GM18498 (cell line): Measurements from ENCODE around the gene MPPED1.

Experiments
- ATAC-seq: cut with Tn5 transposase; IDR thresholded peaks from one replicate; pipeline ENCODE4 v1.9.1; 2021; ENCODE audit warnings: mild to moderate bottlenecking, moderate library complexity; ENCODE audit not compliant: unreplicated experiment

MPPED1 gene

DNA sequence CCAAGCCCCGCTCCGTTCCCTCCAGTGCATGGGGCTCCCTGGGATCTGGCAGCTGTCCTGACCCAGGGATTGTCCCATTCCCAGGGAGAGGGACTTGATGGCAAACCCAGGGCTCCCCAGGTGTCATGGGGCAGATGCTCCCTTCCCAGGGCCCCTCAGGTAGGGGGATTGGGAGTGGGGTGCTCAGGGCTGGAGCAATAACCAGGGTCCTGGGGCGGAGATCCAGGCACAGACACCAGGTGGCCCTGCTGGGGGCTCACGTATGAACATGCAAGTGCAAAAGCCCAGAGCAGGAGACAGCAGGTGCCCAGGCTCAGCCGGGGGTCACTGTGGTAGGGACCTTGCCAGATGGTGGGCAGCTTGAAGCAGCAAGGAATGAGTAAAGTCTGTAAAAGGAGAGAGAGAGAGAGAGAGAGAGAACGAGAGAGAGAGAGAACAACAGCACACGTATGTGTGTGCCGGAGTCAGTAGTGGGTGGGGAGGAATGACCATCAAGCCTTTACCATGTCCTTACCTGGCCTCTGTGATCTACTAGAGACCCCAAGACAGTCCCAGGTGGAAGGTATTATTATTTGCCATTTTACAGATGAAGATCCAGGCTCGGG, 19.3 kb upstream of the MPPED1 start:
- no peak for ATAC-seq

DNA sequence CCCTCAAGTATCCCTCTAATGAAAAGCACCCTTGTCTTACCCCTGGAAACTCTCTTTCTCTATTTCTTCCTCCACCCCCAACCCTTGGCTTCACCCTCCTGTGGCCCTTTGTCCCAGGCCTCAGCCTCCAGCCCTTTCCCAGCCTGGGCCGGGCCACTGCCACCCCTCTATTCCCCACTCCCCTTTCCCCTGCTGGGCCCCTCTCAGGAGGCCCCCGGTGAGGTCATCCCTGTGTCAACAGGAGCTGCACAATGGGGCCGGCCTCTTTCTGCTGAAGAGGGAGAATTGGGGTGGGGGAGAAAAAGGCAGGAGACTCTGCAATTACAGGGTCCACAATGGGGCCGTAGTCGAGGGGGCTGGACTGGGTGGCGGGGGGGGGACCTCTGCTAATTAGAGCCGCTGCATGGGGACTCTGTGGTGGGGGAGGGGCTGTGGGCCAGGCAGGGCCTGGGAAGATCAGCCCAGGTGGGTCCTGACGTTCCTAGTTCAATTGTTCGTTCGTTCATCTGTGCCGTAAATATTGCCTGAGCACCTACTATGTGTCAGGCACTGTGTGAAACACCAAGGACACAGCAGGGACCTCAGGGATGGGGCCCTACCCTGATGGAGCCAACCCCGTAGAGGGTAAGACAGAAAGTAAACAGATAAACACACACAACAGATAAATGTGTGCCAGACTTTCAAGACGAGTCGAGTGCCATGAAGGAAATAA, 18.5 kb upstream of the MPPED1 start:
- ATAC-seq, result no peak

GRCh38 chr22:43393844-43394474, 17.9 kb upstream of the MPPED1 start:
- ATAC-seq, result no peak

GRCh38 chr22:43395086-43395695, 16.6 kb upstream of the MPPED1 start:
- no peak for ATAC-seq

DNA sequence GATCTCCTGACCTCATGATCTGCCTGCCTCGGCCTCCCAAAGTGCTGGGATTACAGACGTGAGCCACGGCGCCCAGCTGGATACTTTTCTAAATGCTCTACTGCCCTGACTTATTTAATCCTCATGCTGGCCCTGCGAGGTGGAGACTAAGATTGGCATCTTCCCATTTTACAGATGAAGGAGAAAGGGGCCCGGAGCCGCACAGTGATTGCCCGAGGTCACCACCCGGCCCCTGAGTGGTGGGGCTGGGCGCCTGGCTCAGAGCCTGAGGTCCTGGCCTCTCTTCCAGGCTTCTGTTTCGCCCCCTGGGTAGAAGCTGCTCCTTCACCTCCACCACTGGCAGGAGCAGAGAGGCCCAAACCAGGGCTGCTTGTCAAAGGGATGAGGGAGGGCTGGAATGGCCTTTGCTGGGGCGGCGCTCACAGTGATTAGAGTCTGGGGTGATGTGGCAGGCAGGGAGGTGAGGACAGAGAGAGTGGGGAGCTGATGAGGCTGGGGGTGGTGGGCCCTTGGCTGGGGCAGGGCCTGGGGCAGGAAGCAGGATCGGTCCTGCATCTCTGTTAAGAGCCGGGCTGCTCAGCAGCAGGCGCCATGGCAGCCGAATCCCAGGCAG, 15.4 kb upstream of the MPPED1 start:
- no peak for ATAC-seq

- ATAC-seq, result no peak
These were observed 14.8 kb upstream of the MPPED1 start for GRCh38 chr22:43396934-43397457.

- no peak for ATAC-seq
These were observed 14.0 kb upstream of the MPPED1 start for GRCh38 chr22:43397766-43398165.

DNA sequence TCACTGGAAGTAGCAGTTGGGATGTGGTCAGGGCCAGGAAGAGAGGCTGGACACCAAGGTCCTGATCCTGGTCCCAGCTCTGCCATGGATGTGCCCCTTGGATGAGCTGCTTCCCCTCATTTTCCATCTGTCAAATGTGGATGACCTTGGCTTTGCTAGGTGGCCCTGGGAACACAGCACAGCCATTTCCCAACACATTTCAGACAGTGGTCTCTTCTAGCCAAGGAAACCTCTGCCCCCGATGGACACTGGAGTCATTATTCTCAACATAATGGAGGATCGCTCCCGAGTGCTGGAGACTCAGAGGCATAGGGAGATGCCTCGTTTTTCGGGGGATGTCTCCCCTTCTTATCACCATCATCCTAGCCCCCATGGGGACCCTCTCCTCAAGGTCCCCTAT, 13.6 kb upstream of the MPPED1 start:
- no peak for ATAC-seq

- ATAC-seq, result no peak
These were observed 12.9 kb upstream of the MPPED1 start for GRCh38 chr22:43398910-43399309.

DNA sequence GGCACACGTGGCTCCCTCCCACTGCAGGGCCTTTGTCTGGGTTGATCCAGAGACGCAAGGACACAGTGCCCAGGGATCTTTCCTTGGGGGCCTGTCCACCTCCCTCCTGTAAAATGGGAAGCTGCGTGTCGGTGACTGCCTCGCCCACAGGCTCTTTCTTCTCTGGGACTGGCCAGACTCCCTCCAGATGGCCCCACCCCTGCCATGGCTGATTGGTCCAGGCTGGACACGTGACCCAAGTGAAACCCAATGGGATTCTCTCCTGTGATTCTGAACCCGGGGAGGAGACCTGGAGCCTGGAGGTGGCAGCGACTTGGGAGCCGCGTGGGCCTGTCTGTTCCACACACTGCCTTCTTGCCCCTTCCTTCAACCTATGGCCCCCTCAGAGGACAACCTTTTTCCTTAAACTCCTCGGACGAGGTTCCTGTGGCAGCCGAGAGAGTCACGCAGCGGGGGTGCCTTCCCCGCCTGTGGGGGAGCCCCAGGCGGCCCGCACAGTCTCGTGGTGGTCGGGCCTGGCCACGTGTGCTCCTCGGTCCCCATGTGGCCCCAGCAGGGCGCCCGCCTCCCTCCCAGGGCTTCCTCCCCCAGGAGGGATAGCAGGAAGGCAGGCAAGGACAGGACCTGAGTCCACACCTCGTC, 12.4 kb upstream of the MPPED1 start:
- no peak for ATAC-seq

- ATAC-seq, result no peak
These were observed 11.8 kb upstream of the MPPED1 start for GRCh38 chr22:43399980-43400358.

DNA sequence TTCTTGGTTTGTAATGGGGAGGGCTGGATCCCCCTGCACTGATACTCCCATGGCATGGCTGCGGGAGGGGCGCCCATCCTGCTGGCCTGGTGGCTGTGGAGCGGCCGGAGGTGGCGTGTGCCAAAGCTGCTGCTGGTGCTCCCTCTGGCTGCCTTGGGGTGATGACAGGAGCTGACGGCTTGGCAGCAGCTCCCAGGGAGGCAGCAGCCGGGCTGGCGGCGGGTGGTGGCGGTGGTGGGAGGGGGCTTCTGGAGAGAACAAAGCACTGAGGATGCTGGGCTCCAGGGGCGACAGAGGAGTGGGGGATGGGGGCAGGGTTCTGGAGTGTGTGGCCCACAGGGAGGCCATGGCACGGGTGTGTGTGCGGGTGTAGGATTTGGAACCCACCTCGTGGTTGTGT, 11.4 kb upstream of the MPPED1 start:
- ATAC-seq, result no peak

DNA sequence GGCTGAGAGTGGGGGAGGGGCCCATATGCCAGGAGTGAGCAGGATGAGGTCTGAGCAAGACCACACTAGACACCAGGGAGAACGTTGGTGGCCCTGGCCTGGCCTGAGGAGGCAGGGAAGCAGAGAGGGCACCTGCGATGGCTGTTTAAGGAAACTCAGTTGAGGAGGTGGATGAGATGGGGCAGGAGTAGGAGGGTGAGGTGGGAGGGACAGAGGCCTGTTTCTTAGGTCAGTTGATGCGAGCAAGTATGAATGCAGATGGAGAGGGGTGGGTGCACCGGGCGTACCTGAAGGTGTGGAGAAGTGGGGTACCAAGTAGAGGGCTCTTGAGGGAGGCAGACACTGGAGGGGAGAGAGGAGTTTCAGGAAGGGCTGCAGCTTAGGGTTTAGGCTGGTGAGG, 10.6 kb upstream of the MPPED1 start:
- no peak for ATAC-seq

DNA sequence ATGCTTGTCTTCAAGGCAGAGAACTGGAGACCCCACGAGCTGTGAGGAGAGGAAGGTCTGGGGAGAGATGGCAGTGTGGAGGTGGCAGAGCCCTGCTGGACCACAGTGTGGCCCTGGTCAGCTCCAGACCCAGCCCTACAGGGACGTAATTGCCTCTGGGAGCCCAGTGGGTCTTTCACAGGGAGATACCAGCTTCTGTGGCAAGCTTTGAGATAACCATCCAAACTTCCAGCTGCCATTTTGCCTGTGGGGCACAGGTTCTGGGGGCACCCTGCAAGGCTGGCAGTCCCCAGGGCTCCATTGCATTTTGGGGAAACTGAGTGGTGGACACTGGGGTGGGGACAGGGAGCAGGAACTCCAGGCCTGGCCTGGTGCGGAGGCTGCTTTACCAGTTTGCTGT, 10.2 kb upstream of the MPPED1 start:
- no peak for ATAC-seq

GRCh38 chr22:43402128-43402527, 9.7 kb upstream of the MPPED1 start:
- ATAC-seq, result no peak

DNA sequence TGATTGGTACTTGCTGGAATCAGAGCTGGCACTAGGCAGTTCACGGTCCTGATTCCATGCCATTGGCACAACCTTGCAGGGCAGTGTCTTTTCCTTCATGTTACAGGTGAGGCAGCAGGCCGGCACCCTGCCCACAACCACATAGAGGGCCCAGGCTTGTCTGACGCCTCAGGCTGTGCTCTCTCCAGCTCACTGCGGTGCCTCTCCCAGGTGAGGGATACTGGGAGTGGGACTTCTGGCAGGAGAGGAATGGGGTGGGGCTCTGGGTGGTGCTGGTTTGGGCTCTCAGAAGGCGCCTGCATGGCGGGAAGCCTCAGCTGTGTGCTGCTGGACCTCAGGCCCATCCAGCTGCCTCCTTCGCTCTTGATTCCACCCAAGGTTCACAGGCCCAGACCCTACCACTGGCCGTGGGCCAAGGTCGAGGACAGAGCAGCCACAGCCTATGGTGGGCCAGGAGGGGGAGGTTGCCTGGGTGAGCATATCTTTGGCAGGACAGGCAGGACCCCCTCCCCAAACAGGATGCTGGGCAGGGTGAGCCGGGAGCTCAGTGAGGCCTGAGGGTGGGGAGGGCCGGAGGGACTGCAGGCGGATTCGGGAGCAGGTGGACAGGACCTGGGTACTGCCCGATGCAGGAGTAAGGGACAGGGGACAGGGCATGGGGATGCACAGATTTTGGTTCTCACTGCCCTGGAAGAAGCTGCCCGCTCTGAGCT, 7.0 kb upstream of the MPPED1 start:
- no peak for ATAC-seq

GRCh38 chr22:43406186-43406790, 5.5 kb upstream of the MPPED1 start:
- ATAC-seq, result no peak

DNA sequence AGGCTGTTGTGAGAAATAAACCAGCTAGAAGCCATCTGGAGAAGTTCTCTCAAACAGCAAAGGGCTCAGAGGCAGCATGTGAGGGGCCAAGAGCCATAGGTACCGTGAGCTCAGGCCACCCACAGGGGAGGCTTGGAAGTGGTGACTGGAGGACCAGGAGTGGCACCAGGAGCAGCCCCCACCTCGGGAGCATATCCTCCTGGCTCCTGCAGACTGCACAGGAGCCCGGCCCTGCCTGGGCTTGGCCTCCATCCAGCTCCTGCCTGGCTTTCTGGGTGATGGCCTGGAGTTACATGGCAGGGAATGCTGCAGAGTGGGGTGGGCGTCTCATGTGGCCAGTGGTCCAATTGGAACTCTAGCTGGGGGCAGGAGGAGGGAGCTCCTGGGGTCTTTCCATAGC, 4.2 kb upstream of the MPPED1 start:
- ATAC-seq, result no peak

DNA sequence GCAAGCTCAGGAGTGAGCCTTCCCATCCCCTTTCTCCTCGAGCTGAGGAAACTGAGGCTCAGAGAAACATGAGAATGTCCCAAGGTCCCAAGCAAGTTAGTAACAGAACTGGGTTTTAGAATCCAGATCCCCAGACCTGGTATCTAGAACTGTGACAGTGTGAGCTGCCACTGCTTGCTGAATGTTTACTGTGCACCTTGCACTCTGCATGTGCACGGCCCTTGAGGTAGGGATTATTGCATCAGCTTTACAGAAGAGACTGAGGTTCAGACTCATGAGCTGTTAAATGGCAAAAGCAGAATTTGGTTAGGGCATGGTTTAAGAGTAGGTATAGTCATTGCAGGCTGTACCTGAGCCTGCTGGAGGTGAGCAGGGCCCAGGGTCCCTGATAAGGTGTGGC, 3.8 kb upstream of the MPPED1 start:
- no peak for ATAC-seq

GRCh38 chr22:43409046-43409445, 2.8 kb upstream of the MPPED1 start:
- ATAC-seq, result no peak
